ENCODE measurements around the gene GDE1. TPM values are rescaled to one million over a fixed set of nuclear protein-coding genes. Genes with fewer than 3 reads are reported as not detected.

The GDE1 gene
- total and polyA plus RNA-seq, 2 of the 4 experiments (the other 2 are of a cell fraction) = 50.1 to 62.4 TPM

DNA sequence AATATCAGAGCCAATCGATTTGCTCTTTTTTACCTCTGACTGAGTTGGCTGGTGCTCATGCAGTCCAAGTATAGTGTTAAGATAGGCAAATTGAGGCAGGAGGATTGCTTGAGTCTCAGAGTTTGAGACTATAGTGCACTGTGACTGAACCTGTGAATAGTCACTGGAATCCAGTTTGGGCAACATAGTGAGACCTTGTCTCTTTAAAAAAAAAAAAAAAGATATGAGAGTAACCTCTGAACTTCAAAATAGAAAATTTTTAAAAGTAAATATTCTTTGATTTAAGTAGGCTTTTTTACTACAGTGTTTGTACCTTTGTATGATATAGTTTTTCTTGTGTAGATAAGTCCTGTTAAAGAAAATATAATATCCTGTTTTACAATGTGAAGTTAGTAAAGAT, 5.3 kb upstream of the GDE1 start:
- POLR2A ChIA-PET (ENCODE audit: unreplicated experiment) = no interaction called here
- intact Hi-C loops (cut with micrococcal nuclease) = no loop called here
- H3K27me3 ChIP-seq (ENCODE audit: control insufficient read depth, insufficient read depth, low read length) = no peaks in the 10 kb centered on the region

More for the DNA sequence above, 5.3 kb upstream of the GDE1 start:
- Histone ChIP-seq H3K4ac (ENCODE audit: low read depth, low read length) (no peak overlapping the region), H2AFZ (replicated peaks; ENCODE audit: low read length, poor library complexity) (no peak overlapping the region), H2BK20ac (ENCODE audit: low read depth, low read length) (no peak overlapping the region), H2BK120ac (ENCODE audit: low read depth, low read length) (no peak overlapping the region), H4K20me1 (ENCODE audit: insufficient read depth, low read length) (no peaks in the 10 kb centered on the region), H4K5ac (ENCODE audit: low read depth, low read length) (no peak overlapping the region), H3K27ac (ENCODE audit: insufficient read depth, low read length) (no peak overlapping the region), H2BK15ac (ENCODE audit: low read depth, low read length) (no peak overlapping the region), H3K23ac (ENCODE audit: low read depth, low read length) (peak overlapping the region; percentile 68; the same call in 1 of the 2 replicates), H2AK9ac (replicated peaks; ENCODE audit: low read depth, low read length, poor library complexity) (no peak overlapping the region), H3K14ac (replicated peaks; ENCODE audit: low read depth, low read length) (no peak overlapping the region), H2BK5ac (ENCODE audit: low read depth, low read length, poor library complexity, severe bottlenecking) (no peak overlapping the region), H3K36me3 (ENCODE audit: control insufficient read depth, insufficient read depth, low read length) (peaks cover 3% of the 10 kb centered on the region; the same call in 1 of the 2 replicates), H3K56ac (ENCODE audit: extremely low read depth, insufficient read depth, low read length) (no peak overlapping the region), H3K79me1 (ENCODE audit: low read depth in 1 of 2, low read length in 2 of 2) (peaks cover 18 to 33% of the 10 kb centered on the region in 2 experiments), H3K18ac (ENCODE audit: low read depth, low read length) (no peak overlapping the region), H2AK5ac (ENCODE audit: low read depth, low read length) (no peak overlapping the region), H3K9ac (ENCODE audit: low read depth, low read length) (no peak overlapping the region), H3K4me1 (ENCODE audit: control insufficient read depth, insufficient read depth, low read length) (0 out of 2 replicates have a peak, but pooled peaks cover under 1% of the 10 kb centered on the region), H4K8ac (ENCODE audit: low read depth in 2 of 2, low read length in 2 of 2) (no peak overlapping the region), H3K4me3 (ENCODE audit: insufficient read depth, low read depth, low read length) (no peak overlapping the region), H3K4me2 (ENCODE audit: low read depth, low read length) (no peak overlapping the region), H4K91ac (ENCODE audit: insufficient read depth, low read depth, low read length) (no peak overlapping the region), H3K9me1 (ENCODE audit: insufficient read depth, low read length) (peaks cover 2% of the 10 kb centered on the region), H3K9me3 (ENCODE audit: control insufficient read depth, insufficient read depth, low read length) (no peaks in the 10 kb centered on the region)
- BruUV-seq (replicated peaks) = no TSS peak
- in situ Hi-C loops (cut with MboI; ENCODE audit: low sequenced_read_pairs) = no loop called here
- TF ChIP-seq, protein P1, sequence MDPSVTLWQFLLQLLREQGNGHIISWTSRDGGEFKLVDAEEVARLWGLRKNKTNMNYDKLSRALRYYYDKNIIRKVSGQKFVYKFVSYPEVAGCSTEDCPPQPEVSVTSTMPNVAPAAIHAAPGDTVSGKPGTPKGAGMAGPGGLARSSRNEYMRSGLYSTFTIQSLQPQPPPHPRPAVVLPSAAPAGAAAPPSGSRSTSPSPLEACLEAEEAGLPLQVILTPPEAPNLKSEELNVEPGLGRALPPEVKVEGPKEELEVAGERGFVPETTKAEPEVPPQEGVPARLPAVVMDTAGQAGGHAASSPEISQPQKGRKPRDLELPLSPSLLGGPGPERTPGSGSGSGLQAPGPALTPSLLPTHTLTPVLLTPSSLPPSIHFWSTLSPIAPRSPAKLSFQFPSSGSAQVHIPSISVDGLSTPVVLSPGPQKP (IDR thresholded peaks at IDR 0.05; ENCODE audit: borderline replicate concordance, low read depth, low read length) = no peak
- TF ChIP-seq CHD1 (IDR thresholded peaks at IDR 0.05; ENCODE audit: low read depth, low read length) (no peak), MAZ (IDR thresholded peaks at IDR 0.05; ENCODE audit: borderline replicate concordance, low read depth, low read length) (no peak), POLR2A (IDR thresholded peaks at IDR 0.05; ENCODE audit: low read depth, low read length) (no peak), NFE2L2 (IDR thresholded peaks at IDR 0.05; ENCODE audit: low read depth, low read length) (no peak), MAFK (IDR thresholded peaks at IDR 0.05; ENCODE audit: low read depth, low read length) (no peak), CEBPB (IDR thresholded peaks at IDR 0.05; ENCODE audit: low read depth, low read length) (no peak), MXI1 (IDR thresholded peaks at IDR 0.05; ENCODE audit: borderline replicate concordance, low read depth, low read length) (no peak), RFX5 (IDR thresholded peaks at IDR 0.05; ENCODE audit: low read depth, low read length) (no peak), SMC3 (IDR thresholded peaks at IDR 0.05; ENCODE audit: low read depth, low read length) (no peak), BHLHE40 (IDR thresholded peaks at IDR 0.05; ENCODE audit: low read depth, low read length) (no peak), FOS (IDR thresholded peaks at IDR 0.05; ENCODE audit: low read depth, low read length) (no peak)
- TF ChIP-seq, protein P2, sequence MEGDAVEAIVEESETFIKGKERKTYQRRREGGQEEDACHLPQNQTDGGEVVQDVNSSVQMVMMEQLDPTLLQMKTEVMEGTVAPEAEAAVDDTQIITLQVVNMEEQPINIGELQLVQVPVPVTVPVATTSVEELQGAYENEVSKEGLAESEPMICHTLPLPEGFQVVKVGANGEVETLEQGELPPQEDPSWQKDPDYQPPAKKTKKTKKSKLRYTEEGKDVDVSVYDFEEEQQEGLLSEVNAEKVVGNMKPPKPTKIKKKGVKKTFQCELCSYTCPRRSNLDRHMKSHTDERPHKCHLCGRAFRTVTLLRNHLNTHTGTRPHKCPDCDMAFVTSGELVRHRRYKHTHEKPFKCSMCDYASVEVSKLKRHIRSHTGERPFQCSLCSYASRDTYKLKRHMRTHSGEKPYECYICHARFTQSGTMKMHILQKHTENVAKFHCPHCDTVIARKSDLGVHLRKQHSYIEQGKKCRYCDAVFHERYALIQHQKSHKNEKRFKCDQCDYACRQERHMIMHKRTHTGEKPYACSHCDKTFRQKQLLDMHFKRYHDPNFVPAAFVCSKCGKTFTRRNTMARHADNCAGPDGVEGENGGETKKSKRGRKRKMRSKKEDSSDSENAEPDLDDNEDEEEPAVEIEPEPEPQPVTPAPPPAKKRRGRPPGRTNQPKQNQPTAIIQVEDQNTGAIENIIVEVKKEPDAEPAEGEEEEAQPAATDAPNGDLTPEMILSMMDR (conservative IDR thresholded peaks at IDR 0.05; ENCODE audit: low read depth, low read length) = no peak
- DNase-seq (no peak), ATAC-seq (ENCODE audit: low read depth) (no peak)
- WGBS, 2 experiments (ENCODE audit: extremely low coverage in 2 of 2, insufficient read length in 1 of 2) = no CpG with 5 or more reads among the region's 1 CpG
- dilution Hi-C loops (cut with HindIII; ENCODE audit: low sequenced_read_pairs, unreplicated experiment) = no loop called here
- CTCF ChIA-PET = interaction anchor here (0.6 to 0.8 kb wide), 2 partner anchors 9 to 1640 kb away, joined by 3 to 4 read pairs; no protein-coding TSS in a partner anchor

All from IMR-90 (cell line).